ENCODE measurements around the gene MTR.

DNA sequence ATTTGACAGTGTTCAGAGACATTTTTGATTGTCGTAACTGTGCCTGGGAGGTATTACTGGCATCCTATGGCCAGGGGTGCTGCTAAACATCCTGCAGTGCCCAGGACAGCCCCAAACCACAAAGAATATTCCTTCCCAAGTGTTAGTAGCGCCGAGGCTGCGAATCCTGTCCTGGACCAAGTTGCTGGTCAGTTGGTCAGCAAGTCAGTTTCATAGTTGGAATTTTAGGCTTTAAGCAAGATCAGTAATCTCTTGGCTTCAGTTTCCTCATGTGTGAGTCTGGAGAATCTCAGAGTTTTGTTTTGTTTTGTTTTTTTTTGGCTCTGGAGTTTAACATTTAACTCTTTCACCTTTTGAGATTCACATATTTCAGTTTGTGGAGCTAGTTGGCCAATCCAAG lies 65.0 kb downstream of the MTR start:
- TF ChIP-seq CTCF (IDR thresholded peaks at IDR 0.05) (no peak), POLR2A (IDR thresholded peaks at IDR 0.05; ENCODE audit: low read depth) (no peak)
